ENCODE measurements around the gene MRPL17. TPM values are rescaled to one million over a fixed set of nuclear protein-coding genes. Genes with fewer than 3 reads are reported as not detected.

MRPL17 gene
- polyA plus RNA-seq, 3 donors: 8.0 to 14.0 (median 12.8) TPM

DNA sequence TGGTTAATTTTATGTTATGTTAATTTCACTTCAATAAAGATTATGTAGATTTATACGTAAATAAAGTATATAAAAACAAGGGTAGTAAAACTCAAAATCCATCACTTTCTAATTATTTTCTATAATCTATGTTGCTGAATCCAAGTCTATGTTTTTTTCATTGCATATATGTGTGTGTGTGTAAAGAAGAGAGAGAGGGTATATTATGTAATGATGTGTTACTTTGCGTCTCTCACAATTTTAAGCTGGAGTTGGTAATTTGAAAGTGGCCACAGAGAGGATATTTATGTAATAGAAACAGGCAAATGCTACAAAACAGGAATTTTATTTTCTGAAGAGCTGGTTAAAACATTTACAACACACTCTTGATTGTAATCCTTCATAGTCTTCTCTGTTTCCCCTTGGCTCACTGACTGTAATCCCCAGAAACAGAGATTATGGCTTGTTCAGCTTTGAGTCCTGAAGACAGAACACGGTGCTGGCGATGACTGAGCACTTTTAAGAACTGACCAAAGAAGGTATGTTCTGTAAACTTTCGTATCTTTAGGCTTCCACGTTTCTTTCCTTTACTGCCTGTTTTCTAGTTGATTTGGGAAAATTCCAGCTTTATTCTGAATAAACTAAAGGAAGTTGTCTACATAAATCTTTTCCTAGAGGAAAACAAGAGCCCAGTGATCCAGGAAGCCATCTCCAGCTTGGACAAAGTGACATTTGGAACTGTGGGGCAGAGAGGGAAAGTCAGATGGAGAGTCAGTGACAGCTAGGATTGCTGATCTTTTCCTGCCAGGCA lies 45.0 kb upstream of the MRPL17 start:
- H3K4me1 Mint-ChIP-seq: peaks cover 19% of the 10 kb centered on the region
- H3K36me3 Mint-ChIP-seq: peaks cover 32 to 37% of the 10 kb centered on the region in 2 donors

DNA sequence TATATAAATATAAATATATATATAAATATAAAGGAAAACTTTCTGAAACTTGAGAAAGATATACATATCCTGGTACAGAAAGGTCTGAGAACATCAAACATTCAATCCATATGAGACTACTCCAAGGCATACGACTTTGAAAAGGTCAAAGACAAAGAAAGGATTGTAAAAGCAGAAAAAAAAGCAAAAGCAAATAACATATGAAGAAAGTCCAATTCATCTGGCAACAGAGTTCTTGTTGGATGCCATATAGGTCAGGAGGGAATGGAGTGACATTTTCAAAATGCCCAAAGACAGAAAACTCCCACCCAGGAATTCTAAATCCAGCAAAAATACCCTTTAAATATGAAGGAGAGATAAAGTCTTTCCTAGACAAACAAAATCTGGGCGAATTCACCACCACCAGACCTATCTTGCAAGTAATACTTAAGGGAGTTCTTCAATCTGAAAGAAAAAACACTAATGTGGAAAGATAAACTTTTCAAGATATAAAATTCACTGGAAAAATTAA lies 42.3 kb upstream of the MRPL17 start:
- WGBS (ENCODE audit: insufficient coverage): no CpG with 5 or more reads among the region's 2 CpGs
- Mint-ChIP-seq H3K36me3 (peaks cover 48 to 50% of the 10 kb centered on the region in 2 donors), H3K9me3 (peaks cover 0 to 9% (median 3%) of the 10 kb centered on the region in 7 donors), H3K27ac (no peak overlapping the region), H3K4me3 (no peak overlapping the region), H3K27me3 (ENCODE audit: low read depth in 3 of 3) (peaks cover 0 to 2% (median 0%) of the 10 kb centered on the region in 3 donors), H3K4me1 (peaks cover 30% of the 10 kb centered on the region)
- no peak overlapping the region for H3K27ac ChIP-seq (ENCODE audit: low read depth in 1 of 2, low read length in 2 of 2)
- H3K36me3 ChIP-seq (replicated peaks in 1 of 2; ENCODE audit: control insufficient read depth in 1 of 2, insufficient read depth in 2 of 2, low read length in 2 of 2): peaks cover 0 to 30% of the 10 kb centered on the region in 2 donors
- no peaks in the 10 kb centered on the region for H3K27me3 ChIP-seq (ENCODE audit: control insufficient read depth in 2 of 2, insufficient read depth in 2 of 2, low read length in 2 of 2)
- no peak overlapping the region for H3K4me2 ChIP-seq (replicated peaks; ENCODE audit: extremely low read depth, low read length, poor library complexity, severe bottlenecking)
- H3K4me1 ChIP-seq (ENCODE audit: control insufficient read depth in 1 of 2, insufficient read depth in 2 of 2, low read length in 2 of 2): peaks cover 0 to 7% of the 10 kb centered on the region in 2 donors
- intact Hi-C loops (cut with micrococcal nuclease): no loop called here
- no peak for DNase-seq
- H3K9ac ChIP-seq (ENCODE audit: insufficient read depth, low read length, poor library complexity, severe bottlenecking): no peak overlapping the region
- H3K4me3 ChIP-seq (replicated peaks in 1 of 3; ENCODE audit: low read depth in 2 of 3, low read length in 3 of 3): no peak overlapping the region
- H3K9me3 ChIP-seq (replicated peaks in 1 of 2; ENCODE audit: control insufficient read depth in 1 of 2, insufficient read depth in 1 of 2, low read length in 2 of 2): peaks cover 0 to 3% of the 10 kb centered on the region in 2 donors
- H4K20me1 ChIP-seq (ENCODE audit: insufficient read depth, low read length): peaks cover 73% of the 10 kb centered on the region
- no peak overlapping the region for H2AFZ ChIP-seq (ENCODE audit: insufficient read depth, low read depth, low read length, poor library complexity, severe bottlenecking)
- peaks cover 26% of the 10 kb centered on the region for H3K79me2 ChIP-seq (ENCODE audit: insufficient read depth, low read length)
- TF ChIP-seq, protein P1, sequence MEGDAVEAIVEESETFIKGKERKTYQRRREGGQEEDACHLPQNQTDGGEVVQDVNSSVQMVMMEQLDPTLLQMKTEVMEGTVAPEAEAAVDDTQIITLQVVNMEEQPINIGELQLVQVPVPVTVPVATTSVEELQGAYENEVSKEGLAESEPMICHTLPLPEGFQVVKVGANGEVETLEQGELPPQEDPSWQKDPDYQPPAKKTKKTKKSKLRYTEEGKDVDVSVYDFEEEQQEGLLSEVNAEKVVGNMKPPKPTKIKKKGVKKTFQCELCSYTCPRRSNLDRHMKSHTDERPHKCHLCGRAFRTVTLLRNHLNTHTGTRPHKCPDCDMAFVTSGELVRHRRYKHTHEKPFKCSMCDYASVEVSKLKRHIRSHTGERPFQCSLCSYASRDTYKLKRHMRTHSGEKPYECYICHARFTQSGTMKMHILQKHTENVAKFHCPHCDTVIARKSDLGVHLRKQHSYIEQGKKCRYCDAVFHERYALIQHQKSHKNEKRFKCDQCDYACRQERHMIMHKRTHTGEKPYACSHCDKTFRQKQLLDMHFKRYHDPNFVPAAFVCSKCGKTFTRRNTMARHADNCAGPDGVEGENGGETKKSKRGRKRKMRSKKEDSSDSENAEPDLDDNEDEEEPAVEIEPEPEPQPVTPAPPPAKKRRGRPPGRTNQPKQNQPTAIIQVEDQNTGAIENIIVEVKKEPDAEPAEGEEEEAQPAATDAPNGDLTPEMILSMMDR (IDR thresholded peaks at IDR 0.05): no peak

More for the DNA sequence above, 45.0 kb upstream of the MRPL17 start:
- H3K4me3 ChIP-seq (replicated peaks in 1 of 3; ENCODE audit: low read depth in 2 of 3, low read length in 3 of 3): no peak overlapping the region
- no peaks in the 10 kb centered on the region for H3K27me3 ChIP-seq (ENCODE audit: control insufficient read depth in 2 of 2, insufficient read depth in 2 of 2, low read length in 2 of 2)
- whole genome bisulfite sequencing (ENCODE audit: insufficient coverage): no CpG with 5 or more reads among the region's 6 CpGs
- no peak for DNase-seq
- peaks cover 26% of the 10 kb centered on the region for H3K79me2 ChIP-seq (ENCODE audit: insufficient read depth, low read length)
- H3K27me3 Mint-ChIP-seq (ENCODE audit: low read depth in 3 of 3): peaks cover 0 to 2% (median 0%) of the 10 kb centered on the region in 3 donors
- no peak overlapping the region for H2AFZ ChIP-seq (ENCODE audit: insufficient read depth, low read depth, low read length, poor library complexity, severe bottlenecking)
- TF ChIP-seq, protein P1 (IDR thresholded peaks at IDR 0.05): no peak
- peaks cover 53% of the 10 kb centered on the region for H4K20me1 ChIP-seq (ENCODE audit: insufficient read depth, low read length)
- no peak overlapping the region for H3K4me3 Mint-ChIP-seq
- H3K27ac ChIP-seq (ENCODE audit: low read depth in 1 of 2, low read length in 2 of 2): peak overlapping the region in 1 of 2 donors; percentile 34
- peaks cover 0 to 3% of the 10 kb centered on the region in 2 donors for H3K9me3 ChIP-seq (replicated peaks in 1 of 2; ENCODE audit: control insufficient read depth in 1 of 2, insufficient read depth in 1 of 2, low read length in 2 of 2)
- intact Hi-C loops (cut with micrococcal nuclease): no loop called here
- H3K9me3 Mint-ChIP-seq: peaks cover 0 to 11% (median 3%) of the 10 kb centered on the region in 7 donors
- no peak overlapping the region for H3K9ac ChIP-seq (ENCODE audit: insufficient read depth, low read length, poor library complexity, severe bottlenecking)
- H3K36me3 ChIP-seq (replicated peaks in 1 of 2; ENCODE audit: control insufficient read depth in 1 of 2, insufficient read depth in 2 of 2, low read length in 2 of 2): peaks cover 2 to 6% of the 10 kb centered on the region in 2 donors
- peak overlapping the region in 2 of 7 donors; percentile 19 to 42 for H3K27ac Mint-ChIP-seq
- H3K4me1 ChIP-seq (ENCODE audit: control insufficient read depth in 1 of 2, insufficient read depth in 2 of 2, low read length in 2 of 2): peaks cover 0 to 7% of the 10 kb centered on the region in 2 donors
- H3K4me2 ChIP-seq (replicated peaks; ENCODE audit: extremely low read depth, low read length, poor library complexity, severe bottlenecking): no peak overlapping the region

All from CD14-positive monocyte (primary cell).